ENCODE results near the gene RALA. TPM values are rescaled to one million over a fixed set of nuclear protein-coding genes. Genes with fewer than 3 reads are reported as not detected.

The RALA gene
- total RNA-seq, 4 donors from 2014 or later, result 9.2 to 11.6 (median 10.7) TPM

GRCh38 chr7:39620486-39620885 lies 2.9 kb upstream of the RALA start:
- ATAC-seq (no peak), DNase-seq (no peak)
- TF ChIP-seq CTCF (IDR thresholded peaks at IDR 0.05 in 4 of 5, conservative IDR thresholded peaks at IDR 0.05 in 1 of 5), result no peak
- TF ChIP-seq POLR2A (IDR thresholded peaks at IDR 0.05), result no peak
- intact Hi-C loops (cut with DNase I; ENCODE audit: low total_unique reads) (loop anchor here (5.0 kb wide), 1 partner anchor 52 kb away; no protein-coding TSS in a partner anchor), in situ Hi-C loops (cut with MboI; ENCODE audit: low sequenced_read_pairs in 4 of 4) (no loop called here)
- H3K4me3 ChIP-seq, result no peak overlapping the region
- no peaks in the 10 kb centered on the region for H3K36me3 ChIP-seq
- no peak overlapping the region for H3K27ac ChIP-seq
- no peaks in the 10 kb centered on the region for H3K27me3 ChIP-seq
- peaks cover 20 to 27% of the 10 kb centered on the region in 2 donors for H3K4me1 ChIP-seq
- no peaks in the 10 kb centered on the region for H3K9me3 ChIP-seq

GRCh38 chr7:39621261-39621660 lies 2.1 kb upstream of the RALA start:
- in situ Hi-C loops (cut with MboI; ENCODE audit: low sequenced_read_pairs in 4 of 4) (no loop called here), intact Hi-C loops (cut with DNase I; ENCODE audit: low total_unique reads) (loop anchor here (5.0 kb wide), 1 partner anchor 51 kb away; no protein-coding TSS in a partner anchor)
- Histone ChIP-seq H3K27me3 (no peaks in the 10 kb centered on the region), H3K27ac (no peak overlapping the region), H3K4me1 (peaks cover 28 to 35% of the 10 kb centered on the region in 2 donors), H3K36me3 (no peaks in the 10 kb centered on the region), H3K4me3 (no peak overlapping the region), H3K9me3 (no peaks in the 10 kb centered on the region)
- ATAC-seq, result no peak
- TF ChIP-seq CTCF (IDR thresholded peaks at IDR 0.05 in 4 of 5, conservative IDR thresholded peaks at IDR 0.05 in 1 of 5) (no peak), POLR2A (IDR thresholded peaks at IDR 0.05) (no peak)
- DNase-seq, result no peak

DNA sequence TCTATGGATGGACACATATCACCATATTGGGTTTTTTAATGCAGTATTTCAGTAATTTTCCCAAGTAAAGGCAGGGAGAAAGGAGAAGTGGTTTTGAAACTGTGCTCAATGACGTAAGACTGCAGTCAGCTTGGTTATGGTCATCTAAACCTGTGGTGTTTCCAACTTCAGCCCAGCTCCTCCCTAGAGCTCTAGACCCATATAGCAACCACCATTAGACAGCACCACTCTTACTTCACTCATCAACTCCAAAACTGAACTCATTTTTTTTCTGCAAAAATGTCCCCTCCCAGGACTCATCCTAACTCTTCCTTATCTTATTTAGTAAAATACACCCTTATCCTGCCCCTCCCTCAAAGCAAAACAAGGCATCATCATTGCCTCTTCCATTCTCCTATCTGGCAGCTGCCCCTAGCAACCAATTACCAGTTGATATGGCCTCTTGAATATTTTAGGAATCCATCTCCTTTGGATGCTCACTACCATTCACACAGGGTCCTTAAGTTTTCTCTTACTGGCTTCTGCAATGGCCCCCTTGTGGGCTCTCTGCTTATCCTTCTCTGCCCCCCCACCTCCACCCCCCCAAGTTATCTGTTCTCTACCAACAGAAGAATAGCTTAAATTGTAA lies 1.5 kb upstream of the RALA start:
- no peaks in the 10 kb centered on the region for H3K27me3 ChIP-seq
- in situ Hi-C loops (cut with MboI; ENCODE audit: low sequenced_read_pairs in 4 of 4) (no loop called here), intact Hi-C loops (cut with DNase I; ENCODE audit: low total_unique reads) (loop anchor here (2.0 to 5.0 kb wide), 2 partner anchors 50 to 55 kb away; partner anchors contain the start of gene YAE1)
- no peak overlapping the region for H3K4me3 ChIP-seq
- ATAC-seq (no peak), DNase-seq (no peak)
- H3K4me1 ChIP-seq, result peaks cover 34 to 41% of the 10 kb centered on the region in 2 donors
- no peak overlapping the region for H3K27ac ChIP-seq
- TF ChIP-seq POLR2A (IDR thresholded peaks at IDR 0.05) (no peak), CTCF (IDR thresholded peaks at IDR 0.05 in 4 of 5, conservative IDR thresholded peaks at IDR 0.05 in 1 of 5) (no peak)
- no peaks in the 10 kb centered on the region for H3K36me3 ChIP-seq
- H3K9me3 ChIP-seq, result no peaks in the 10 kb centered on the region

- Histone ChIP-seq H3K4me1 (peaks cover 40 to 48% of the 10 kb centered on the region in 2 donors), H3K27ac (peak overlapping the region; percentile 89 to 95 (median 92)), H3K27me3 (no peaks in the 10 kb centered on the region), H3K9me3 (no peaks in the 10 kb centered on the region), H3K36me3 (no peaks in the 10 kb centered on the region), H3K4me3 (peak overlapping the region; percentile 78 to 98 (median 87))
- DNase-seq, result no peak
- in situ Hi-C loops (cut with MboI; ENCODE audit: low sequenced_read_pairs in 4 of 4) (no loop called here), intact Hi-C loops (cut with DNase I; ENCODE audit: low total_unique reads) (loop anchor here (2.0 to 5.0 kb wide), 2 partner anchors 50 to 56 kb away; partner anchors contain the start of gene YAE1)
- TF ChIP-seq CTCF (IDR thresholded peaks at IDR 0.05 in 4 of 5, conservative IDR thresholded peaks at IDR 0.05 in 1 of 5) (no peak), POLR2A (IDR thresholded peaks at IDR 0.05) (no peak)
- ATAC-seq, result peak in 1 of 2 donors; percentile 4
Observed at GRCh38 chr7:39622609-39623008, 763 bp upstream of the RALA start.
